GM19099 (cell line): Measurements from ENCODE around the gene TBC1D3B.
"Not testable (repeated sequence)": the region's sequence is repeated elsewhere in the genome, so short reads cannot be mapped to it uniquely, and the experiment has no call there.

Source experiments
- POLR2A ChIP-seq: IDR thresholded peaks from 3 replicates; pipeline ENCODE4 v1.6.1; 2011; ENCODE audit warnings: low read depth; ENCODE audit not compliant: insufficient read length; ENCODE audit errors: extremely low read depth

The TBC1D3B gene

GRCh38 chr17:36176536-36176935 lies at the start of gene TBC1D3B:
Gene TBC1D3B, minus strand, starts transcription at chr17:36176636. Its CDS starts 1,586 bp downstream, at chr17:36175050.
- not testable (repeated sequence) for TF ChIP-seq POLR2A

DNA sequence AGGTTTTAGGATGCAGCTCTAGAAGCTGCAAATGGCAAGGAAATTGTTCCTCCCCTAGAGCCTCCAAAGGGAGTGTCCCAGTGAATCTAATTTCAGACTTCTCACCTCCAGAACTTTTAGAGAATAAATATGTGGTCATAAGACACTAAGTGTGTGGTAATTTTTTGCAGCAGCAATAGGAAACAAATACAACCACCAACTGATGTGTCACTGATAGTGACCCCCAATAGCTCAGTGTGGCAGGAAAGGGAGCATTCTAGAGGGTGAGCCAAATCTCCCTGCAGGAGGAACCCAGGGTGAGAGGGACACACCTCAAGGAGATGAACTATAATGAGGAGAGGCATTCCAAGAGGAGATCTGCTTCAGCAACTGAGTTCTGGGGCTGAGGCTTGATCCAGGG lies 38.5 kb upstream of the TBC1D3B start:
- no peak for TF ChIP-seq POLR2A

GRCh38 chr17:36213695-36214094 lies 37.3 kb upstream of the TBC1D3B start:
- no peak for TF ChIP-seq POLR2A

- TF ChIP-seq POLR2A = no peak
These were observed 36.5 kb upstream of the TBC1D3B start for GRCh38 chr17:36212966-36213365.

GRCh38 chr17:36212272-36212605 lies 35.8 kb upstream of the TBC1D3B start:
- TF ChIP-seq POLR2A = peak; percentile 6

DNA sequence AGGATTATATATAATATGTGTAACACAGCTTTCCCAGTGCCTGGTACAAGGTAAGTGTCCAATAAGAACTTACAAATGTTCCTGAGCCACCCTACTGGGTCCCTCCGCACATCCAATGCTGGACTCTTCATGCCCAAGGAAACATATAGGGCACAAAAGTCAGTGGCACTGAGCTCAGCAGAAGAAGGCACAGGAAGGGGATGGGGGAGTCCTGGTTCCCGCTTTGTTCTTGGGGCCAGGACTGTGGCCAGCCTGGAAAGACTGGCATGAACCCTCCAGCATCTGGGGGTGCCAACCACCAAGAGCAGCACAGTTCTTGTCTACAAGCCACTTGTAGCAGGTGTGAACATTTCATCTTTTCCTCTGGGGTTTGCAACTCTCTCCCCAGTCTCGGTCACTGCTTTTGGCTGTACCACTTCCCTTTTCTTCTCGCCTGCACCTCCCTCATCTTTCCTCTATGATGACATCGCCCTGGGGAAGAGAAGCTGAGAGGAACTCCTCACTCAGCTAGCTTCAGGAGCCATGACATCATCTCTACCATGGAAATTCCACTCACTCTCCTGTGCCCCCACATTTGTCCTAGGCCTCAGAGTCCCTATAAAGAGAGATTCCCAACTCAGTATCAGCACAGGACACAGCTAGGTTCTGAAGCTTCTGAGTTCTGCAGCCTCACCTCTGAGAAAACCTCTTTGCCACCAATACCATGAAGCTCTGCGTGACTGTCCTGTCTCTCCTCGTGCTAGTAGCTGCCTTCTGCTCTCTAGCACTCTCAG lies 34.2 kb upstream of the TBC1D3B start, which contains the start of gene CCL4L2:
TSS of gene CCL4L2 (plus strand) at position 625 of the 773 bp plus-strand sequence.
- TF ChIP-seq POLR2A = peak; percentile 38

DNA sequence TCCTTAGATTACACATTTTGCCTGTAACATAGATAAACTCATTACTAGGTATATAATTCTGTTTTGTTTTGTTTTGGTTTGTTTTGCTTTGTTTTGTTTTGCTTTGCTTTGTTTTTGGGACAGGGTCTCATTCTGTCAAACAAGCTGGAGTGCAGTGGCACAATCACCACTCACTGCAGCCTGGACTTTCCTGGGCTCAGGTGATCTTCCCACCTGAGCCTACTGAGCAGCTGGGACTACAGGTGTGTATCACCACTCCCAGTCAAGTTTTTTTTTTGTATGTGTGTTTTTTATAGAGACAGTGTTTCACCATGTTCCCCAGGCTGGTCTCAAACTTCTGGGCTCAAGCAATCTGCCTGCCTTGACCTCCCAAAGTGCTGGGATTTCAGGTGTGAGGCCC lies 33.1 kb upstream of the TBC1D3B start:
- TF ChIP-seq POLR2A = no peak

DNA sequence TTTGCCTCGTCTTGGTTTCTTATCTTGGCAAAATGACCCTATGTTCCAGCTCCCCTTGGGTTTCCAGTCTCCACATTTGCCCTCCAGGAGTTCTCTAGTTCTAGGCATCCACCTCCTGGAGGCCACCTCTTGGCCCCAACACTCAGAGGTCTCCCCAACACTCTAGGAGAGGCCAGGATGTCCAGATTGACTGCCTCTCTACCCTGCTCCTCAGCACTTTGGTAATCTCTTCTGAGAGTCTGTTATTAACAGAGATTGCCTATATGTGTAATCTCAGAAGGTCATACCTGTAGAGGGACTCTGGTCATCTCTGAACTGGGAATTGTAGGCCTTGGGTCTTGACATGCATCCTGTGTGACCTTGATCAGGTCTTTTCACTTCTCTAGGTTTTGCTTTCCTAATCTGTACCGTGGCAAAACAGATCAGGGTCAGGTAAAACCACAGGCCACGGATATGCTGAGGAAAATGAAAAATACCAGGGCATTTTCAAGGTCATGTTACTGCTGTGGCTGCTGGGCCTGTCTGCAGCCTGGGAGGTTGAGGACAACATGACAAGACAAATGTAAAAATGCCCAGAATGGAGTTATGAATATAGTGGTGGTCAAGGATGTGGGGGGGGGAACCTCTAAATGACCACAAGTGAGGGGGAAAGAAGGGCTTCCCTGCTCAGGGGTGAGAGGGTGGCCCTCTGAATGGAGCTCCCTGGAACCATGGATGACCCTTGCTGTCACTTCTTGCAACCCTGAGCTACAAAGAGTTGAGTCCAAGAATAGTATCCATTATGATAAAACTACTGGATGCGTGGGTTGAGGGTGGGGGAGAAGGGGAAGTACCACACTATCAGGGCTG lies 29.4 kb upstream of the TBC1D3B start:
- no peak for TF ChIP-seq POLR2A

GRCh38 chr17:36204724-36205500 lies 28.5 kb upstream of the TBC1D3B start:
- TF ChIP-seq POLR2A = no peak

GRCh38 chr17:36203335-36203734 lies 26.9 kb upstream of the TBC1D3B start:
- TF ChIP-seq POLR2A = no peak

DNA sequence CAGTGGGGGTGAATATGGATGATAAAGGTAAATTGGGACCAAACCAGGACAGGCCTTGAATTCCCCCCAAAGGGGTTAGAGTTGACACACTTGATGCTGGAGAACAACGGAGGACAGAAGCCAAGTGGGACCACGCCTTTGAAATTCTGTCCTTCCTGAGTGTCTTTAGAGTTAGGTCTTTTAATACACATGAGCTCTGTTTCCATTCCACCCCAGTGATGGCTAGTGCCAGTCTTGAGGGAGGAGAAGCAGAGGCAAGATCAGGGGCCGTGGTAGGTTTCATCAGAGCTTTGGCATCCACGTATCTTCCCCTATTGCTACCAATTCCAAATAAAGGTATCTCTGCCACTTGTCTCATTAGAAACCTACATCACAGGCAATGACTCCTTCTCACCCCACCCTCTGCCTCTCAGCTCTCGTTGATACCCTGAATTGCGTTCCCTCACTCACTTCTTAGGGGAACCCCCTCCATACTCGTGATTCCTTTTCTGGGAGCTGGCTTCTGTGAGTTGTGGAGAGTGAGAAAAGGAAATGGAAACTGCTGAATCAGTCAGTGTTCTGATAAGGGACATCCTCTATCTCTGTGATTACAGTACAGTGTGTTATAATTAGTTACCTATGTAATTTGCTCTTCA lies 22.5 kb upstream of the TBC1D3B start:
- TF ChIP-seq POLR2A = no peak

DNA sequence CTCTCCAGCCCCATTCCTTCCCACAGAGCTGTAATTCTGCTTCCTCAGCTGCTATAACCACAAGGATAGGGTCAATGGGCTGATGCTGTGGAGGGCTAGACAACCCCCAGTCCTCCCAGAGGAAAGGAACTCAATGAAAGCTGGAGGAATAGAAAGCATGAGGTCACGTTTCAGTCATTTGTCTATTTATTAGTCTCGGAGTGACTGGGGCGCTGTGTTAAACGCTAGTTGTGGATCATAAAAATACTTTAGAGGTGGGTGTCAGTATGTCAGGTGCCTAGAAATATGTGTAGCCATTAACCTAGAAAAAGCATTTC lies 20.9 kb upstream of the TBC1D3B start:
- TF ChIP-seq POLR2A = no peak

- TF ChIP-seq POLR2A = no peak
These were observed 19.7 kb upstream of the TBC1D3B start for GRCh38 chr17:36196131-36196486.

DNA sequence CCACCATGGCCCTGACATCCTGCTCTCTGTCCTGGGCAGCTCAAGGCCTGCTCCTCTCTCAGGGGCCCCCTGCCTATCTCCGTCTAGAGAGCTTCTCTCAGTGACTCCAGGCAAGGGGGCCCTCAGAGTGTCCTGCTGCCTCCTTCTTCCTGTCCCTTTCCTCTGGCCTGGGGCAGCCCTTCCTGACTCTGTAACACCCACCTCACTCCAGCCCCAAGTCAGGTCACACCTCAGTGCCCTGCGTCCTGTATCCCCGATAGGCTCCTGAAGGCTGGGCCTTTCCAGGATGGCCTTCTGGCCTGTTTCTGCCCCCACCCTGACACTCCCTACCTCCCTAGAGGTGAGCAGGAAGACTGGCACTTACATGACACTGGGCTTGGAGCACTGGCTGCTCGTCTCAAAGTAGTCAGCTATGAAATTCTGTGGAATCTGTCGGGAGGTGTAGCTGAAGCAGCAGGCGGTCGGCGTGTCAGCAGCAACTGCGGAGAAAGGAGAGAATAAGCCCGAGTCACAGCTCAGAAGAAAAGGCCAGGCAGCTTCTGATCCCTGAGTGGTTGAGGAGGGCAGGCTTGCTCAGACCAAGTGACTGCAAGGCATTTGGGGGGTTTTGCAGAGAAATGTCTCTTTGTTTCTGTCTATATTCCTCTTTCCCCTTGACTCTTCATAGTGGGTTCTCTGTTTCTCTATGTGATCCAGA lies 19.1 kb upstream of the TBC1D3B start:
- peak; percentile 26 for TF ChIP-seq POLR2A
